GM23338 (cell line): ENCODE measurements around the gene ZC2HC1B. TPM values are rescaled to one million over a fixed set of nuclear protein-coding genes. Genes with fewer than 3 reads are reported as not detected.

Experiments
- ATAC-seq: fragments of 200-7000 bp; cut with Tn5 transposase; 3 replicates; pipeline ENCODE4 v1.9.1; 2020
- DNase-seq: peaks from one replicate; pipeline ENCODE4 v3.0.0-alpha.2; 2015; ENCODE audit warnings: low spot score
- H2AFZ ChIP-seq: fragments of 200-600 bp; sonication (generic); 2 replicates; pipeline ENCODE4 v1.8.0; 2016; ENCODE audit warnings: antibody characterized with exemption, mild to moderate bottlenecking, moderate library complexity
- H3F3A ChIP-seq: fragments of 200-600 bp; sonication (generic); replicated peaks from 2 replicates; pipeline ENCODE4 v1.8.0; 2017; ENCODE audit warnings: antibody characterized with exemption, mixed run types, low read depth
- H3K27ac ChIP-seq: fragments of 200-600 bp; sonication (generic); 2 replicates; pipeline ENCODE4 v1.6.1; 2016; ENCODE audit warnings: low read depth
- H3K27me3 ChIP-seq: fragments of 200-600 bp; sonication (generic); 2 replicates; pipeline ENCODE4 v1.8.0; 2016; ENCODE audit warnings: mild to moderate bottlenecking, mixed run types, moderate library complexity; ENCODE audit not compliant: insufficient read depth
- H3K36me3 ChIP-seq: fragments of 200-600 bp; sonication (generic); 2 replicates; pipeline ENCODE4 v1.8.0; 2016; ENCODE audit warnings: mild to moderate bottlenecking; ENCODE audit not compliant: insufficient read depth
- H3K4me1 ChIP-seq: fragments of 200-600 bp; sonication (generic); 2 replicates; pipeline ENCODE4 v1.8.0; 2016; ENCODE audit warnings: mild to moderate bottlenecking, moderate library complexity; ENCODE audit not compliant: insufficient read depth
- H3K4me2 ChIP-seq: fragments of 200-600 bp; sonication (generic); 2 replicates; pipeline ENCODE4 v1.7.1; 2017; ENCODE audit warnings: mixed run types
- H3K4me3 ChIP-seq: fragments of 200-600 bp; sonication (generic); 2 replicates; pipeline ENCODE4 v1.6.1; 2016; ENCODE audit warnings: mixed run types
- H3K79me2 ChIP-seq: fragments of 200-600 bp; sonication (generic); replicated peaks from 2 replicates; pipeline ENCODE4 v1.8.0; 2017; ENCODE audit warnings: mild to moderate bottlenecking; ENCODE audit not compliant: insufficient read depth
- H3K9me2 ChIP-seq: fragments of 200-600 bp; sonication (generic); 2 replicates; pipeline ENCODE4 v1.8.0; 2017; ENCODE audit not compliant: insufficient read depth
- H4K20me1 ChIP-seq: fragments of 200-600 bp; sonication (generic); replicated peaks from 2 replicates; pipeline ENCODE4 v1.8.0; 2017; ENCODE audit warnings: mild to moderate bottlenecking; ENCODE audit not compliant: insufficient read depth
- H3K27ac Mint-ChIP-seq: 2 replicates; pipeline ENCODE4 v1.8.0; 2020; ENCODE audit warnings: inconsistent platforms, mild to moderate bottlenecking, moderate library complexity, mixed read lengths
- H3K27me3 Mint-ChIP-seq: 3 replicates; pipeline ENCODE4 v1.8.0; 2022; ENCODE audit warnings: low read depth, mild to moderate bottlenecking, moderate library complexity, mixed read lengths, inconsistent platforms; ENCODE audit not compliant: insufficient read depth, poor library complexity
- H3K36me3 Mint-ChIP-seq: 3 replicates; pipeline ENCODE4 v1.8.0; 2021; ENCODE audit warnings: low read depth, mild to moderate bottlenecking, inconsistent platforms, moderate library complexity, mixed read lengths
- H3K4me1 Mint-ChIP-seq: 3 replicates; pipeline ENCODE4 v1.8.0; 2020; ENCODE audit warnings: mild to moderate bottlenecking, inconsistent platforms, mixed read lengths
- H3K4me3 Mint-ChIP-seq: 3 replicates; pipeline ENCODE4 v1.8.0; 2021; ENCODE audit warnings: moderate library complexity, mild to moderate bottlenecking, inconsistent platforms, mixed read lengths
- H3K9me3 Mint-ChIP-seq: 3 replicates; pipeline ENCODE4 v1.8.0; 2020; ENCODE audit warnings: moderate library complexity, mild to moderate bottlenecking, inconsistent platforms, mixed read lengths
- CREB1 ChIP-seq: fragments of 250-450 bp; sonication (Bioruptor Pico); IDR thresholded peaks from 2 replicates; pipeline ENCODE4 v1.5.0; 2020; ENCODE audit warnings: low read depth, mild to moderate bottlenecking, moderate library complexity
- ETS1 ChIP-seq: IDR thresholded peaks from 2 replicates; pipeline ENCODE4 v1.6.1; 2016; ENCODE audit warnings: antibody characterized with exemption
- JUNB ChIP-seq: IDR thresholded peaks from one replicate; pipeline ENCODE4 v1.6.1; 2016; ENCODE audit warnings: antibody characterized with exemption; ENCODE audit not compliant: unreplicated experiment
- NANOG ChIP-seq: IDR thresholded peaks from 2 replicates; pipeline ENCODE4 v1.6.1; 2016; ENCODE audit warnings: antibody characterized with exemption, borderline replicate concordance
- POLR2AphosphoS5 ChIP-seq: IDR thresholded peaks from 2 replicates; pipeline ENCODE4 v1.6.1; 2016; ENCODE audit warnings: antibody characterized with exemption, low read depth
- ZNF114 ChIP-seq: fragments of 250-450 bp; sonication (Bioruptor Pico); IDR thresholded peaks from 2 replicates; pipeline ENCODE4 v1.5.0; 2020; ENCODE audit warnings: mild to moderate bottlenecking, moderate library complexity
- ZNF331 ChIP-seq: fragments of 250-450 bp; sonication (Bioruptor Pico); IDR thresholded peaks from 2 replicates; pipeline ENCODE4 v1.5.0; 2020; ENCODE audit warnings: low read depth, mild to moderate bottlenecking, moderate library complexity
- polyA plus RNA-seq: library from polyadenylated mRNA; unstranded; fragments of >200 nt; fragmentation: Nextera tagmentation; extraction: Ambion mirVana; gene quantifications from 2 replicates; pipeline ENCODE4 v1.2.1, GENCODE V29; 2016
- total RNA-seq: library from RNA; depleted of rRNA; stranded (reverse); fragments of >200 nt; shearing (Covaris generic); gene quantifications from 2 replicates; pipeline ENCODE4 v1.2.3, GENCODE V29; 2014
- TF ChIP-seq, protein P1 (sequence below): fragments of 250-450 bp; sonication (Bioruptor Pico); IDR thresholded peaks from 2 replicates; pipeline ENCODE4 v1.5.0; 2020; ENCODE audit warnings: mild to moderate bottlenecking, moderate library complexity
- TF ChIP-seq, protein P2 (sequence below), 2 experiments: fragments of 200-600 bp in 1 of 2; sonication (generic) in 1 of 2; conservative IDR thresholded peaks; 2 replicates each; pipeline versions ENCODE4 v1.5.1 to v1.6.1; 2016 to 2017; ENCODE audit warnings: antibody characterized with exemption in 2 of 2, low read depth in 2 of 2, mild to moderate bottlenecking in 2 of 2, moderate library complexity in 1 of 2

The ZC2HC1B gene
- total and polyA plus RNA-seq, 2 experiments from 2014 or later = not detected

- TF ChIP-seq ZNF331 (CRISPR knock-in tag) (no peak), NANOG (no peak), POLR2AphosphoS5 (no peak), JUNB (no peak), ETS1 (peak; percentile 50; the same call in 1 of the 2 replicates), CREB1 (CRISPR knock-in tag) (peak; percentile 38; the same call in 1 of the 2 replicates), ZNF114 (no peak)
- TF ChIP-seq, protein P1, sequence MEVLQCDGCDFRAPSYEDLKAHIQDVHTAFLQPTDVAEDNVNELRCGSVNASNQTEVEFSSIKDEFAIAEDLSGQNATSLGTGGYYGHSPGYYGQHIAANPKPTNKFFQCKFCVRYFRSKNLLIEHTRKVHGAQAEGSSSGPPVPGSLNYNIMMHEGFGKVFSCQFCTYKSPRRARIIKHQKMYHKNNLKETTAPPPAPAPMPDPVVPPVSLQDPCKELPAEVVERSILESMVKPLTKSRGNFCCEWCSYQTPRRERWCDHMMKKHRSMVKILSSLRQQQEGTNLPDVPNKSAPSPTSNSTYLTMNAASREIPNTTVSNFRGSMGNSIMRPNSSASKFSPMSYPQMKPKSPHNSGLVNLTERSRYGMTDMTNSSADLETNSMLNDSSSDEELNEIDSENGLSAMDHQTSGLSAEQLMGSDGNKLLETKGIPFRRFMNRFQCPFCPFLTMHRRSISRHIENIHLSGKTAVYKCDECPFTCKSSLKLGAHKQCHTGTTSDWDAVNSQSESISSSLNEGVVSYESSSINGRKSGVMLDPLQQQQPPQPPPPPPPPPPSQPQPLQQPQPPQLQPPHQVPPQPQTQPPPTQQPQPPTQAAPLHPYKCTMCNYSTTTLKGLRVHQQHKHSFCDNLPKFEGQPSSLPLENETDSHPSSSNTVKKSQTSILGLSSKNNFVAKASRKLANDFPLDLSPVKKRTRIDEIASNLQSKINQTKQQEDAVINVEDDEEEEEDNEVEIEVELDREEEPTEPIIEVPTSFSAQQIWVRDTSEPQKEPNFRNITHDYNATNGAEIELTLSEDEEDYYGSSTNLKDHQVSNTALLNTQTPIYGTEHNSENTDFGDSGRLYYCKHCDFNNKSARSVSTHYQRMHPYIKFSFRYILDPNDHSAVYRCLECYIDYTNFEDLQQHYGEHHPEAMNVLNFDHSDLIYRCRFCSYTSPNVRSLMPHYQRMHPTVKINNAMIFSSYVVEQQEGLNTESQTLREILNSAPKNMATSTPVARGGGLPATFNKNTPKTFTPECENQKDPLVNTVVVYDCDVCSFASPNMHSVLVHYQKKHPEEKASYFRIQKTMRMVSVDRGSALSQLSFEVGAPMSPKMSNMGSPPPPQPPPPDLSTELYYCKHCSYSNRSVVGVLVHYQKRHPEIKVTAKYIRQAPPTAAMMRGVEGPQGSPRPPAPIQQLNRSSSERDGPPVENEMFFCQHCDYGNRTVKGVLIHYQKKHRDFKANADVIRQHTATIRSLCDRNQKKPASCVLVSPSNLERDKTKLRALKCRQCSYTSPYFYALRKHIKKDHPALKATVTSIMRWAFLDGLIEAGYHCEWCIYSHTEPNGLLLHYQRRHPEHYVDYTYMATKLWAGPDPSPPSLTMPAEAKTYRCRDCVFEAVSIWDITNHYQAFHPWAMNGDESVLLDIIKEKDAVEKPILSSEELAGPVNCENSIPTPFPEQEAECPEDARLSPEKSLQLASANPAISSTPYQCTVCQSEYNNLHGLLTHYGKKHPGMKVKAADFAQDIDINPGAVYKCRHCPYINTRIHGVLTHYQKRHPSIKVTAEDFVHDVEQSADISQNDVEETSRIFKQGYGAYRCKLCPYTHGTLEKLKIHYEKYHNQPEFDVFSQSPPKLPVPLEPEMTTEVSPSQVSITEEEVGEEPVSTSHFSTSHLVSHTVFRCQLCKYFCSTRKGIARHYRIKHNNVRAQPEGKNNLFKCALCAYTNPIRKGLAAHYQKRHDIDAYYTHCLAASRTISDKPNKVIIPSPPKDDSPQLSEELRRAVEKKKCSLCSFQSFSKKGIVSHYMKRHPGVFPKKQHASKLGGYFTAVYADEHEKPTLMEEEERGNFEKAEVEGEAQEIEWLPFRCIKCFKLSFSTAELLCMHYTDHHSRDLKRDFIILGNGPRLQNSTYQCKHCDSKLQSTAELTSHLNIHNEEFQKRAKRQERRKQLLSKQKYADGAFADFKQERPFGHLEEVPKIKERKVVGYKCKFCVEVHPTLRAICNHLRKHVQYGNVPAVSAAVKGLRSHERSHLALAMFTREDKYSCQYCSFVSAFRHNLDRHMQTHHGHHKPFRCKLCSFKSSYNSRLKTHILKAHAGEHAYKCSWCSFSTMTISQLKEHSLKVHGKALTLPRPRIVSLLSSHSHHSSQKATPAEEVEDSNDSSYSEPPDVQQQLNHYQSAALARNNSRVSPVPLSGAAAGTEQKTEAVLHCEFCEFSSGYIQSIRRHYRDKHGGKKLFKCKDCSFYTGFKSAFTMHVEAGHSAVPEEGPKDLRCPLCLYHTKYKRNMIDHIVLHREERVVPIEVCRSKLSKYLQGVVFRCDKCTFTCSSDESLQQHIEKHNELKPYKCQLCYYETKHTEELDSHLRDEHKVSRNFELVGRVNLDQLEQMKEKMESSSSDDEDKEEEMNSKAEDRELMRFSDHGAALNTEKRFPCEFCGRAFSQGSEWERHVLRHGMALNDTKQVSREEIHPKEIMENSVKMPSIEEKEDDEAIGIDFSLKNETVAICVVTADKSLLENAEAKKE = peak; percentile 72; the same call in 1 of the 2 replicates
- TF ChIP-seq, protein P2, sequence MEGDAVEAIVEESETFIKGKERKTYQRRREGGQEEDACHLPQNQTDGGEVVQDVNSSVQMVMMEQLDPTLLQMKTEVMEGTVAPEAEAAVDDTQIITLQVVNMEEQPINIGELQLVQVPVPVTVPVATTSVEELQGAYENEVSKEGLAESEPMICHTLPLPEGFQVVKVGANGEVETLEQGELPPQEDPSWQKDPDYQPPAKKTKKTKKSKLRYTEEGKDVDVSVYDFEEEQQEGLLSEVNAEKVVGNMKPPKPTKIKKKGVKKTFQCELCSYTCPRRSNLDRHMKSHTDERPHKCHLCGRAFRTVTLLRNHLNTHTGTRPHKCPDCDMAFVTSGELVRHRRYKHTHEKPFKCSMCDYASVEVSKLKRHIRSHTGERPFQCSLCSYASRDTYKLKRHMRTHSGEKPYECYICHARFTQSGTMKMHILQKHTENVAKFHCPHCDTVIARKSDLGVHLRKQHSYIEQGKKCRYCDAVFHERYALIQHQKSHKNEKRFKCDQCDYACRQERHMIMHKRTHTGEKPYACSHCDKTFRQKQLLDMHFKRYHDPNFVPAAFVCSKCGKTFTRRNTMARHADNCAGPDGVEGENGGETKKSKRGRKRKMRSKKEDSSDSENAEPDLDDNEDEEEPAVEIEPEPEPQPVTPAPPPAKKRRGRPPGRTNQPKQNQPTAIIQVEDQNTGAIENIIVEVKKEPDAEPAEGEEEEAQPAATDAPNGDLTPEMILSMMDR (conservative IDR thresholded peaks at IDR 0.05; ENCODE audit: low read depth in 2 of 2) = peak; percentile 95 to 100
- H4K20me1 ChIP-seq = no peaks in the 10 kb centered on the region
- 0 out of 2 replicates have a peak overlapping the region, but pooled peaks have one; percentile 58 for H2AFZ ChIP-seq
- H3K9me2 ChIP-seq = peaks cover 2% of the 10 kb centered on the region; the same call in 1 of the 2 replicates
- H3K27ac Mint-ChIP-seq = no peak overlapping the region
- DNase-seq (peak; percentile 97), ATAC-seq (peak; percentile 88)
- H3K79me2 ChIP-seq = no peaks in the 10 kb centered on the region
- peaks cover 17% of the 10 kb centered on the region; the same call in 1 of the 2 replicates for H3K27me3 ChIP-seq
- no peaks in the 10 kb centered on the region for H3K36me3 ChIP-seq
- H3K4me3 Mint-ChIP-seq = no peak overlapping the region
- no peak overlapping the region for H3K27ac ChIP-seq
- no peak overlapping the region for H3K4me3 ChIP-seq
- H3K9me3 Mint-ChIP-seq = peaks cover 1% of the 10 kb centered on the region; the same call in 2 of the 3 replicates
- H3K4me1 Mint-ChIP-seq = peaks cover 27% of the 10 kb centered on the region
- peaks cover 8% of the 10 kb centered on the region for H3K27me3 Mint-ChIP-seq
- no peaks in the 10 kb centered on the region for H3F3A ChIP-seq
- H3K4me2 ChIP-seq = no peak overlapping the region
- peaks cover 1% of the 10 kb centered on the region; the same call in 2 of the 3 replicates for H3K36me3 Mint-ChIP-seq
- peaks cover 15% of the 10 kb centered on the region for H3K4me1 ChIP-seq
These were observed 77.8 kb downstream of the ZC2HC1B start for GRCh38 chr6:143941852-143942627.
